Nephron (organoid): ENCODE measurements around the gene GNB1L.

ENCODE experiments used
- H3K27ac Mint-ChIP-seq, 3 experiments: 2 replicates each; pipeline ENCODE4 v1.8.0; 2020; ENCODE audit warnings: mixed read lengths in 3 of 3, mild to moderate bottlenecking in 2 of 3, moderate library complexity in 1 of 3
- H3K27me3 Mint-ChIP-seq: 2 replicates; pipeline ENCODE4 v1.8.0; 2021; ENCODE audit warnings: low read depth, mild to moderate bottlenecking, moderate library complexity, mixed read lengths
- H3K36me3 Mint-ChIP-seq: 2 replicates; pipeline ENCODE4 v1.8.0; 2020; ENCODE audit warnings: low read depth, mixed read lengths
- H3K4me1 Mint-ChIP-seq: 2 replicates; pipeline ENCODE4 v1.8.0; 2020; ENCODE audit warnings: mixed read lengths
- H3K4me3 Mint-ChIP-seq, 3 experiments: 2 replicates each; pipeline ENCODE4 v1.8.0; 2020; ENCODE audit warnings: mild to moderate bottlenecking in 3 of 3, mixed read lengths in 3 of 3, moderate library complexity in 2 of 3
- H3K9me3 Mint-ChIP-seq: 2 replicates; pipeline ENCODE4 v1.8.0; 2020; ENCODE audit warnings: mixed read lengths
- CTCF ChIP-seq, 3 experiments: fragments of 200-600 bp; sonication (generic); IDR thresholded peaks; one replicate each; pipeline ENCODE4 v1.5.0; 2021; ENCODE audit warnings: antibody characterized with exemption in 3 of 3; ENCODE audit not compliant: unreplicated experiment in 3 of 3

Gene GNB1L

GRCh38 chr22:19756288-19757128 lies 98.2 kb downstream of the GNB1L start:
- Mint-ChIP-seq H3K27me3 (peaks cover 91% of the 10 kb centered on the region), H3K9me3 (no peaks in the 10 kb centered on the region)
- TF ChIP-seq CTCF (IDR thresholded peaks at IDR 0.05; ENCODE audit: unreplicated experiment in 3 of 3) = peak; percentile 28 to 43 (median 36)

GRCh38 chr22:19755722-19756287 lies 98.9 kb downstream of the GNB1L start:
- Mint-ChIP-seq H3K36me3 (no peaks in the 10 kb centered on the region), H3K4me1 (peaks cover 22% of the 10 kb centered on the region), H3K27me3 (peaks cover 96% of the 10 kb centered on the region), H3K4me3 (peak overlapping the region; percentile 19 to 51 (median 35)), H3K27ac (no peak overlapping the region), H3K9me3 (no peaks in the 10 kb centered on the region)
- TF ChIP-seq CTCF (IDR thresholded peaks at IDR 0.05; ENCODE audit: unreplicated experiment in 3 of 3) = no peak

More at GRCh38 chr22:19756288-19757128, 98.2 kb downstream of the GNB1L start:
- Mint-ChIP-seq H3K4me1 (peaks cover 19% of the 10 kb centered on the region), H3K36me3 (no peaks in the 10 kb centered on the region), H3K4me3 (no peak overlapping the region), H3K27ac (no peak overlapping the region)

GRCh38 chr22:19755145-19755710 lies 99.4 kb downstream of the GNB1L start:
- Mint-ChIP-seq H3K4me1 (peaks cover 19% of the 10 kb centered on the region), H3K27ac (no peak overlapping the region), H3K9me3 (no peaks in the 10 kb centered on the region), H3K4me3 (peak overlapping the region in 2 of 3 experiments; percentile 19 to 53), H3K27me3 (peaks cover 96% of the 10 kb centered on the region), H3K36me3 (no peaks in the 10 kb centered on the region)
- TF ChIP-seq CTCF (IDR thresholded peaks at IDR 0.05; ENCODE audit: unreplicated experiment in 3 of 3) = no peak

- H3K36me3 Mint-ChIP-seq = no peaks in the 10 kb centered on the region
- H3K9me3 Mint-ChIP-seq = no peaks in the 10 kb centered on the region
- peaks cover 90% of the 10 kb centered on the region for H3K27me3 Mint-ChIP-seq
- TF ChIP-seq CTCF (IDR thresholded peaks at IDR 0.05; ENCODE audit: unreplicated experiment in 3 of 3) = no peak
- peaks cover 14% of the 10 kb centered on the region for H3K4me1 Mint-ChIP-seq
- peak overlapping the region in 2 of 3 experiments; percentile 19 to 53 for H3K4me3 Mint-ChIP-seq
- no peak overlapping the region for H3K27ac Mint-ChIP-seq
Observed at GRCh38 chr22:19754701-19755144, 100.0 kb downstream of the GNB1L start.

GRCh38 chr22:19753996-19754700 lies 100.5 kb downstream of the GNB1L start:
- TF ChIP-seq CTCF (IDR thresholded peaks at IDR 0.05; ENCODE audit: unreplicated experiment in 3 of 3) = no peak
- Mint-ChIP-seq H3K9me3 (no peaks in the 10 kb centered on the region), H3K4me3 (no peak overlapping the region)

More at GRCh38 chr22:19753996-19754700, 100.5 kb downstream of the GNB1L start:
- peaks cover 11% of the 10 kb centered on the region for H3K4me1 Mint-ChIP-seq
- peaks cover 88% of the 10 kb centered on the region for H3K27me3 Mint-ChIP-seq
- no peaks in the 10 kb centered on the region for H3K36me3 Mint-ChIP-seq
- H3K27ac Mint-ChIP-seq = no peak overlapping the region
